ENCODE data around the gene PRSS57. TPM values are rescaled to one million over a fixed set of nuclear protein-coding genes. Genes with fewer than 3 reads are reported as not detected.

The PRSS57 gene
- polyA plus RNA-seq, 3 donors: 0.16 to 1.4 (median 0.78) TPM

- no peak for TF ChIP-seq CTCF (IDR thresholded peaks at IDR 0.05)
- H3K27ac ChIP-seq (ENCODE audit: low read depth in 1 of 2, low read length in 2 of 2): no peak within 1 kb of the TSS
Observed at GRCh38 chr19:708154-709143, 13.2 kb upstream of the PRSS57 start, which contains the start of gene PALM. Gene PALM, plus strand, starts transcription at chr19:708935. Its CDS starts 212 bp downstream, at chr19:709147.

GRCh38 chr19:704447-704741 lies 9.1 kb upstream of the PRSS57 start:
- H3K4me3 ChIP-seq (replicated peaks in 1 of 3; ENCODE audit: low read depth in 2 of 3, low read length in 3 of 3): peak overlapping the region; percentile 3 to 75 (median 30)
- peaks cover 2 to 4% of the 10 kb centered on the region in 2 donors for H3K36me3 Mint-ChIP-seq
- peaks cover 0 to 9% of the 10 kb centered on the region in 2 donors for H3K27me3 ChIP-seq (ENCODE audit: control insufficient read depth in 2 of 2, insufficient read depth in 2 of 2, low read length in 2 of 2)
- no peak for TF ChIP-seq CTCF (IDR thresholded peaks at IDR 0.05)
- no peak for DNase-seq
- H3K4me3 Mint-ChIP-seq: peak overlapping the region; percentile 67 to 73
- peak overlapping the region; percentile 15 for H3K9ac ChIP-seq (ENCODE audit: insufficient read depth, low read length, poor library complexity, severe bottlenecking)
- no peaks in the 10 kb centered on the region for H3K36me3 ChIP-seq (replicated peaks in 1 of 2; ENCODE audit: control insufficient read depth in 1 of 2, insufficient read depth in 2 of 2, low read length in 2 of 2)
- H3K9me3 Mint-ChIP-seq: peaks cover 0 to 7% (median 3%) of the 10 kb centered on the region in 7 donors
- H3K4me1 ChIP-seq (ENCODE audit: control insufficient read depth in 1 of 2, insufficient read depth in 2 of 2, low read length in 2 of 2): peaks cover 48 to 59% of the 10 kb centered on the region in 2 donors
- peak overlapping the region; percentile 2 to 36 for H3K27ac ChIP-seq (ENCODE audit: low read depth in 1 of 2, low read length in 2 of 2)
- H2AFZ ChIP-seq (ENCODE audit: insufficient read depth, low read depth, low read length, poor library complexity, severe bottlenecking): peak overlapping the region; percentile 87
- H4K20me1 ChIP-seq (ENCODE audit: insufficient read depth, low read length): no peaks in the 10 kb centered on the region
- H3K9me3 ChIP-seq (replicated peaks in 1 of 2; ENCODE audit: control insufficient read depth in 1 of 2, insufficient read depth in 1 of 2, low read length in 2 of 2): peaks cover 0 to 3% of the 10 kb centered on the region in 2 donors
- peak overlapping the region in 5 of 7 donors; percentile 66 to 82 (median 69) for H3K27ac Mint-ChIP-seq
- WGBS (ENCODE audit: insufficient coverage): 0% methylated on average over 3 of the region's 14 CpGs
- peaks cover 32% of the 10 kb centered on the region for H3K79me2 ChIP-seq (ENCODE audit: insufficient read depth, low read length)
- H3K27me3 Mint-ChIP-seq (ENCODE audit: low read depth in 3 of 3): peaks cover 10 to 16% (median 15%) of the 10 kb centered on the region in 3 donors
- peak overlapping the region; percentile 85 for H3K4me2 ChIP-seq (replicated peaks; ENCODE audit: extremely low read depth, low read length, poor library complexity, severe bottlenecking)
- intact Hi-C loops (cut with micrococcal nuclease): loop anchor here (1.0 to 2.0 kb wide), 3 partner anchors 24 to 42 kb away; partner anchors contain the start of gene RNF126 (in 2 of the 2)
- peaks cover 38% of the 10 kb centered on the region for H3K4me1 Mint-ChIP-seq

More at GRCh38 chr19:708154-709143, 13.2 kb upstream of the PRSS57 start, which contains the start of gene PALM:
- Histone ChIP-seq H3K36me3 (replicated peaks in 1 of 2; ENCODE audit: control insufficient read depth in 1 of 2, insufficient read depth in 2 of 2, low read length in 2 of 2) (no peaks in the 10 kb centered on the region), H3K79me2 (ENCODE audit: insufficient read depth, low read length) (peaks cover 3% of the 10 kb centered on the region), H3K4me1 (ENCODE audit: control insufficient read depth in 1 of 2, insufficient read depth in 2 of 2, low read length in 2 of 2) (peaks cover 14 to 22% of the 10 kb centered on the region in 2 donors), H3K9ac (ENCODE audit: insufficient read depth, low read length, poor library complexity, severe bottlenecking) (no peak within 1 kb of the TSS), H2AFZ (ENCODE audit: insufficient read depth, low read depth, low read length, poor library complexity, severe bottlenecking) (no peak within 1 kb of the TSS), H3K4me2 (replicated peaks; ENCODE audit: extremely low read depth, low read length, poor library complexity, severe bottlenecking) (peak within 1 kb of the TSS; percentile 60), H3K9me3 (replicated peaks in 1 of 2; ENCODE audit: control insufficient read depth in 1 of 2, insufficient read depth in 1 of 2, low read length in 2 of 2) (peaks cover 0 to 3% of the 10 kb centered on the region in 2 donors), H3K4me3 (replicated peaks in 1 of 3; ENCODE audit: low read depth in 2 of 3, low read length in 3 of 3) (peak within 1 kb of the TSS in 1 of 3 experiments; percentile 36), H4K20me1 (ENCODE audit: insufficient read depth, low read length) (no peaks in the 10 kb centered on the region), H3K27me3 (ENCODE audit: control insufficient read depth in 2 of 2, insufficient read depth in 2 of 2, low read length in 2 of 2) (peaks cover 0 to 28% of the 10 kb centered on the region in 2 donors)
- WGBS (ENCODE audit: insufficient coverage): 35% methylated on average over 22 of the region's 93 CpGs
- peaks cover 0 to 7% (median 3%) of the 10 kb centered on the region in 7 donors for H3K9me3 Mint-ChIP-seq
- peaks cover 7% of the 10 kb centered on the region for H3K4me1 Mint-ChIP-seq
- peaks cover 19 to 42% (median 28%) of the 10 kb centered on the region in 3 donors for H3K27me3 Mint-ChIP-seq (ENCODE audit: low read depth in 3 of 3)
- no peak within 1 kb of the TSS for H3K27ac Mint-ChIP-seq
- DNase-seq: no peak
- peaks cover 0 to 2% of the 10 kb centered on the region in 2 donors for H3K36me3 Mint-ChIP-seq
- intact Hi-C loops (cut with micrococcal nuclease): no loop called here
- peak within 1 kb of the TSS in 1 of 2 donors; percentile 68 for H3K4me3 Mint-ChIP-seq

Data from CD14-positive monocyte (primary cell).